SKM-1 (cell line): ENCODE measurements around the gene OR52E4.
A peak's percentile ranks its signal among the peaks of the same experiment; 100 is the strongest.

Experiments
- DNase-seq: peaks from one replicate; lab custom pipeline; 2025; ENCODE audit not compliant: unreplicated experiment; lab: John Stamatoyannopoulos, UW

OR52E4 gene

DNA sequence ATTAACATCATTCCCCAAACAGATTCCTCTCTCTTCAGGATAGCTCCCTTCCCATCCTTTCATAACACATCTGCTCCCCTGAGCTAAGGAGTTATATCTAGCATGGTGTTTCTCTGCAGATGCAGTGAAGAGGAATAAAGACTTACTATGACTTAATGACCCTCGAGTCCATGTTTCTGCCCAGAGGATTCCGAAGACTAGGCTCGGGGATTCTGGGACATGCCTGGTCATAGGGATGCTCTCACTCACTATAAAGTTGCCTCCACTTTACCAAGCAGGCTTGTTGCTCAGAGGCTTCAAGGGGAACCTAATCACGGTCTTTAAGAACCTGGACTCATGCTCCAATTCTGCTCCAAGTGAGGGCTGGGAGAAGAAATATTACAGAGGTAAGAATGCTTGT lies at the start of gene OR52E4:
Gene OR52E4, plus strand, starts transcription at position 301 of the 400 bp plus-strand sequence. CDS start 3,664 bp downstream, outside the sequence.
- DNase-seq: no peak

DNA sequence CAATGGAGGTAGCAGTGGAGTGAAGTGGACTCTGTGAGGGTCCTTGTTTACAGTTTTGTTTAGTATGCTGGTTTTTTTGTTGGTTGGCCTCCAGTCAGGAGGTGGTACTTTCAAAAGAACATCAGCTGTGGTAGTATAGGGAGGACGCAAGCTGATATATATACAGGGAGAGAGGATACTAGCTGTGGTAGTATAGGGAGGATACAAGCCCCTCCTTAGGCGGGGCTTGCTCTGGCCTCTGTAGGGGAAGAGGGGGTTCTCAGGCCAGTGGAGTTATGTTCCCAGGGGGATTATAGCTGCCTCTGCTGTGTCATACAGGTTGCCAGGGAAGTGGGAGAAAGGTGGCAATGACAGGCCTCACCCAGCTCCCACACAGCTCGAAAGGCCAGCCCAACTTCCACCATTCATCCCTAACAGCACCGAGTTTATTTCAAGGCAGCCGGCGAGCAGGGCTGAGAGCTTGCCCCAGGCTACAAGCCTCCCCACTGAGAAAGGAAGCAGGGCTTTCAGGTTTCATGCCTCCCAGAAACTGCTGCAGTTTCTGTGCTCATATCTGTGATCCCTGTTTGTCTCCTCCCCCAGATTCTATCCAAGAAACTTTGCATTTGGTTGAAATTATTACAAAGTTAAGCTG lies 49.1 kb upstream of the OR52E4 start:
- no peak for DNase-seq

DNA sequence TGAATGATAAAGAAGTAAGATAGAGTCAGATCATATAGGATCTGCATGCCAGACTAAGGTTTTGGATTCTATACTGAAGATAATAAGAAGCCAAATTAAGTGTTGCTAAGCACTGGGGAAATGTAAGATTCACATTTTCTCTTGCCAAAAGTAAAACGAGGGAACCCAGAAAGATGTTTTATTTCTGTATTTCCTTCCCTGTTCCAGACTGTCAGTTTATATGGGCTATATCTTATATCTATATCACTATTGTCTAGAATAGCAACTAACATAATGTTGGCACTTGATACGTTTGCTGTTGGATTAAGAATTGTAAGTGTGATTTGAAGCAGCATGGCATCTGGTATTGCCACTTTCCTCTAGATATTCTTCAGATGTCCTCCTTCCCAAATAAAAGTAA lies 47.0 kb upstream of the OR52E4 start:
- no peak for DNase-seq

DNA sequence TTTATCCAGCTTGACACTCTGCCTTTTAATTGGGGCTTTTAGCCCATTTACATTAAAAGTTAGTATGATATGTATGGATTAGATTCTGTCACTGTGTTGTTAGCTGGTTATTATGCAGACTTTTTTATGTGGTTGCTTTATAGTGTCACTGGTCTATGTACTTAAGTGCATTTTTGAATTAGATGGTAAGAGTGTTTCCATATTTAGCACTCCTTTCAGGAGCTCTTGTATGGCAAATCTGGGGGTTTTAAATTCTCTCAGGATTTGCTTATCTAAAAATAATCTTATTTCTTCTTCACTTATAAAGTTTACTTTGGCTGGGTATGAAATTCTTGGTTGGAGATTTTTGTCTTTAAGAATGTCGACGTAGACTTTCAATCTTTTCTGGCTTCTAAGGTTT lies 42.7 kb upstream of the OR52E4 start:
- DNase-seq: no peak

DNA sequence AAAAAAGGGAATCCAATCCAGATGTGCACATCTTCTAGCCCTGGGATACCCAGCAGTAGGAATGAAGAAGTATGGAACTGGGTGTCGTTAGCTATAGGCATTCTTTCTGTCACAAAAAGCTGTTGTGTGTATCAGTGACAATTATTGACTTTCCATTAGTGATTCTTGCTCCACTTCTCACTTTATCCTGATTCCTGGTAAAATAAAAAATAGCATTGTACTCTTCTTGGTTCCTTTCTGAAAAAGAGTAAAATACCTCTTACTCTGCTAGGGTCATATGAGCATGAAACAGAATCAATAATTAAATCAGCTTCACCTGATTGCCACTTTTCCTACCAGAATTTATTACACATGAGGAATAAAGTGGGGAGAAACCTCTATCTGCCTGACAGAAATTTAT lies 38.6 kb upstream of the OR52E4 start, which contains the start of gene OR52E6:
Gene OR52E6, minus strand, starts transcription at position 101 of the 400 bp plus-strand sequence. Its CDS starts 0 bp downstream, at position 101.
- DNase-seq: no peak

DNA sequence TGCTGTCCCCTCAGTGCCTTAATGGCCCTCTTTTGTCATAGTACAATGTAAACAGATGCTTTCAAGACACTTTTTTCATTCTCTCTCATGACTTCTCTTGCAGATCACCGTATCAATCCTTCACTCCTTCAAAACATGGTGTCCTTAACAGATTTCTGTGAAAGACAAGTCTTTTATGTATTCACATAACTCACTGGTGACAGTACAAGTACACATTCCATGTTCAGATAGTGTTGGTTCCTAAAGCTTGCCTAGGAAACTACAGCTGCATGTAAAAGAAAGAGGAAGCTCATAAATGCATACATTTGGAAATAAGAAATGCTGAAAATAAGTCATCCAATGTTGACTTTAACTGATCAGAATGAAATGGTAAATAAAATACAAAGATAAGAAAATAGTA lies 33.7 kb upstream of the OR52E4 start:
- DNase-seq: no peak

DNA sequence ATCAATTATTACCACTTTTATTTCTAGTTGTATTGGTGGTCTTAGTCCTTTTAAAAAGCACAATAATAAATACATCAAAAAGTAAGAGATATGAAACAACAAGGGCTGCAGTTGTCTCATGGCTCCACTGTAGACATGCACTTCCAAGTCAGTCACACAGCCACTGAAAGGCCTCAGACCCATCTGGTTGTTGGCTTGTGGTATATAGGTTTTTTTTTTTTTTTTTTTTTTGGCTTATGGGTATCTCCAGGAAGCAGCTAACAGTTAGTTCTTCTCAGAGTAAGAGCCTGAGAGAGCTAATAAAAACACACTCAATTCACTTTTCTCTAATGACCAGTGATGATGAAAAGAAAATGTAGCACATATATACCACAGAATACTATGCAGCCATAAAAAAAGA lies 32.7 kb upstream of the OR52E4 start:
- DNase-seq: no peak

DNA sequence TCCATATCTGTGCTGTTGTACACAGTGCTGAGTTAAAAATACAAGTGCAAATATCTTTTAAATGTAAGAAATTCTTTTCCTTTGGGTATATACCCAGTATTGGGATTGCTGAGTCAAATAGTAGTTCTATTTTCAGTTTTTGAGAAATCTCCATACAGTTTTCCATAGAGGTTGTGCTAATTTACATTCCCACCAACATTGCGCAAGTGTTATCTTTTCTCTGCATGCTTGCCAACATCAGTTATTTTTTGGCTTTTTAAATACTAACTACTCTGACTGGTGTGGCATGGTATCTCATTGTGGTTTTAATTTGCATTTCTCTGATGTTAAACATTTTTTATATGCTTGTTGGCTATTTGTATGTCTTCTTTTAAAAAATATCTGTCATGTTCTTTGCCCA lies 29.4 kb upstream of the OR52E4 start:
- DNase-seq: no peak

DNA sequence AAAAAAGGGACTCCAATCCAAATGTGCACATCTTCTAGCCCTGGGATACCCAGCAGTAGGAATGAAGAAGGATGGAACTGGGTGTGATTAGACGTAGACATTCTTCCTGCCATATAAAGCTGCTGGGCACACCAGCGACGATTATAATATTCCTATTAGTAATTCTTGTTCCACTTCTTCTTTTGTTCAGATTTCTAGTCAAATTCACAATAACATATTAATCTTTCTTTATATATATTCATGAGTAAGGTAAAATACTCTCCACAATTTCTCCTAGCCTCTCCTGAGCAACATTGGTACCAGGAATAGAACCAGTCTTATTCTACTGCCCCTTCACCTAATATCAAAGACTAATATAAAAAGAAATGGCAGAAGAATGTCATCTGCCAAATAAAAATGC lies 22.8 kb upstream of the OR52E4 start, which contains the start of gene OR52E8:
Gene OR52E8, minus strand, starts transcription at position 101 of the 400 bp plus-strand sequence. Its CDS starts 0 bp downstream, at position 101.
- no peak for DNase-seq

DNA sequence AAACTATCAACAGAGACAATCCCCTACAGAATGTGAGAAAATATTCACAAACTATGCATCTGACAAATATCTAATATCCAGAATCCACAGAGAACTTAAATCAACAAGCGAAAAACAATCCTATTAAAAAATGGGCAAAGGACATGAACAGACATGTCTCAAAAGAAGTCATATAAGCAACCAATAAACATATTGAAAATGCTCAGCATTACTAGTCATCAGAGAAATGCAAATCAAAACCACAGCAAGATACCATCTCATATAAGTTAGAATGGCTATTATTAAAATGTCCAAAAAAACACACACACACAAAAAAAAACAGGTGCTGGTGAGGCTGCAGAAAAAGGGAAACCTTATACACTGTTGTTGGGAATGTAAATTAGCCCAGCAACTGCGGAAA lies 14.6 kb upstream of the OR52E4 start:
- no peak for DNase-seq

DNA sequence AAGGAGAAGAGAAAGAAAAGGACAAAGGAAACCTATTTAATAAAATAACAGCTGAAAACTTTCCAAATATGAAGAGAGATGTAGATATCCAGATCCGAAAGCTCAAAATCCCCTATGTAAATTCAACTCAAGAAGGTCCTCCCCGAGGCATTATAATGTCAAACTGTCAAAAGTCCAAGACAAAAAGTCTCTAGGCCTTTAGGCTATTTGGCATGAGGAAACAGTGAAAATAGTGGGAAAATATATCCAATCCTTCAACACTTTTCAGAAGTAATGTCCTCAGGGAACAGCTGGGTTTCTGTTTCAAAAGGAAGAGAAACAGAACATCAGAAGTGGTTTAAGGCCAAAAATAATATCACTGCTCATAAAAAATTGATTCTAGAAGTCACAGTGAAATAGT lies 1.9 kb upstream of the OR52E4 start:
- DNase-seq: no peak

DNA sequence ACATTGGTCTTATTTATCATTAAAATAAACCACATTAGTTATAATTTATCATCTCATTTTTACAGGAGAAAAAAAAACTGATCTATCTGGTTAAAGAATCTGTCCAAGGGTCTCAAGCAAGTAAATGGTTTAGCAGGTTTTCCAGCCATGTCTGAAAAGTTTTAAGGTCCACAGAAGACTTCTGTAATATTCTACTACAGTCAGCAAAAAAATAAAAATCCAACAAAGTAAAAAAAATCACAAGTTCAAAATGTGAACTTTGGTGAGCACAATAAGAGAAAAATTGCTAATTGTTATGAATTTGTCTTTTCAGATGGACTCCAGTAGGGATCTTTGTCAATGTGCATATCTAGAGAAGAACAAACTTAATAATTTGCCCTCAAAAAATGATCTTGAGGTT lies 1.3 kb downstream of the OR52E4 start:
- DNase-seq: no peak

DNA sequence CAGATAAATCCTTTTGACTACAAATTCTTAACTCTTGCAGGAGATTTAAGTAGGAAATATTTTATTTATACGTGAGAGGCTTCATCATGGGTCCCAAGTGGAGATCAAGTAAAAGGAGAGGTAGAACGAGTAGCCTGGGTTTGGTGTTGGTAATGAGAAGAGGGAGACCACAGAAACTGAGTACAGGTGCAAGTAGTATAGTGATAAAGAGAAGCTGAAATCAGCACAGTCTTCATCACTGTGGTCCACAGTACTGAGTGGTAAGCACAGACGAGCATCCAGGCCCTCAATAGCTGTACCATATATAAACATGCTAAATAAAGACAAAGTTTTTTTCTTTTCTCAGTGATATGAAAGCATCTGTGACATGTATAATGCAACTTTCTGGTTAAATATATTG lies 6.7 kb downstream of the OR52E4 start:
- DNase-seq: no peak

DNA sequence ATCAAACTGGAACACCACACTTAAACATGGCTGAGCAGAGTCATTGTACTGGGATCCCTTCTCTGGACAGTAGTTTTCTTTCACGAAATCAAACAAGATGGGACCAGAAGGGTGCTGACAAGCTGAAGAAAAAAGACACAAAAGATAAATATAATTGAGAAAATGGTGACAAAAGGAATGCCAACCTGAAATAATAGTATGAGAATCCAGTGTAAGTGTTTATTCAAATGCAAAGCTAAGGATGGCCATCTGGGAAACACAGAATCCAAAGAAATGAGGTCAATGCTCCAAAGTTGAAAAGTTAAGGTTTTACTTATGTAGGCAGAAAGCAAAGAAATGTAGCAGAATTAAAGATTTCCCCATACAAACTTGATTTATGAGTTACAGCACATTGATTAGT lies 7.2 kb downstream of the OR52E4 start:
- no peak for DNase-seq

DNA sequence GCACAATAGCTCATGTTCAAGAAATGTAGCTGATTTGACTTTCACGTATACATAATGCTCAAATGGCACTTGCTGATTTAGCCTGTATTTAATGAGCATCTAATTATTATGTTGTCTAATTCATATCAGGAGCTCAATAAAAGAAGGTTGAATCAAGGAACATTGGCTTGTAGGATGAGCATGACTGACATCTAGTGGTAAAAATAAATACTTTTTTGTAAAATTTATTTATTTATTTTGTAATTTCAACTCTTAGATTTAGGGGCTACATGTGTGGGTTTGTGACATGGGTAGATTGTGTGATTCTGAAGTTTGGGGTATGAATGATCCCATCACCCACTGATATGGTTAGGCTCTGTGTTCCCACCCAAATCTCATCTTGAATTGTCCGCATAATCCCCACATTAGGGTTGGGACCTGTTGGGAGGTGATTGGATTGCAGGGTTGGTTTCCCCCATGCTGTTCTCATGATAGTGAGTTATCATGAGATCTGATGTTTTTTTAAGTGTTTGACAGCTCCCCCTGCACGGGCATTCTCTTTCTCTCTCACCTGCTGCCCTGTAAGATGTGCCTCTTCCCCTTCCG lies 10.9 kb downstream of the OR52E4 start:
- peak; percentile 37 for DNase-seq

DNA sequence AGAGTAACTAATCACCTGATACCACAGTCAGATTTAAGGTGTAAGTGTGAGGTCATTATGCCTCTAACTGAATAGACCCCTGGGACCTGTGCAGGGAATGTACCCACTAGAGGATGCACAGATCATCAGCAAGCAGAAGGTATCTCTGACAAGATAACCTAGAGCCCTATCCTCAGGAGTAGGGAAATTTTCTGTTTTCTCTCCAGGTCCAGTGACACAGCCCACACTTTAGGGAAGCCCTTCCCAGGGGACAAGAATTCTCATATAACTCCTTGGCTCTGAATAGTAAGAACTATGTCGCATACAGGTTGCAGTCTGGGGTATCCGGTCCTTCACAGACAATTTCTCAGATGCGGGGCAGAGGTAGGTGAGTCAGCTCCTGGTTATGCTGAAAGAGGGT lies 12.5 kb downstream of the OR52E4 start, which contains the start of gene OR52E5:
Gene OR52E5, plus strand, starts transcription at position 301 of the 400 bp plus-strand sequence. CDS start 7,569 bp downstream, outside the sequence.
- no peak for DNase-seq

DNA sequence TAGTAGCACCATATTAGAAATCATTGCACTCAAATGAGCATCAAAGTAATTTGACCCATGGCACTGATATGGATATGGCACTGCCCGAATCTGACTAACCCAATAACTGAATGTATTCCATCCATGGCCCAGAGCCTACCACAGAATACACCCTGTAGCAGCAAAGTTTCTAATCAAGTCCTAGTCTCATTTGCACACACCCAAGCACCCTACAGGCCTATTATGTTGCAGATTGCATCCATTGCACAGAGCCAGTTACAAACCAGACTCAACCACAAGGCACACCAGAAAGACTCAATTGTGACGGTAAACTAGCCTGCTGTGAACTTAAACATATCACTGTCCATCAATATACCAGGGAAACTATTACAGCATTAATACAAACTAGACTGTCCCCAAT lies 19.1 kb downstream of the OR52E4 start:
- DNase-seq: no peak

DNA sequence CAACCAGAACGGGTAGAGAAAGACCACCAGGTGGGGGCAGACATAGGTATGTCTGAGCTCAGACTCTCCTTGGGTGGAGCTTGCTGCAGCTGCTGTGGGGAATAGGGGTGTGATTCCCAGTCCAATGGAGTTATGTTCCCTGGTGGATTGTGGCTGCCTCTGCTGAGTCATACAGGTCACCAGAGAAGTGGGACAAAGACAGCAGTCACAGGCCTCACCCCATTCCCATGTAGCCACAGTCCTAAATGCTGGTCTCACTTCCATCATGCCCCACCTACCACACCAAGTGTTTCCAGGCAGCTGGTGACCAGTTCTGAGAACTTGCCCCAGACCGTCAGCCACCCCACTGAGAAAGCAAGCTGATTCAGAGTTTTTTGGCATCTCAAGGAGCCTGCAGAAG lies 30.1 kb downstream of the OR52E4 start:
- no peak for DNase-seq

DNA sequence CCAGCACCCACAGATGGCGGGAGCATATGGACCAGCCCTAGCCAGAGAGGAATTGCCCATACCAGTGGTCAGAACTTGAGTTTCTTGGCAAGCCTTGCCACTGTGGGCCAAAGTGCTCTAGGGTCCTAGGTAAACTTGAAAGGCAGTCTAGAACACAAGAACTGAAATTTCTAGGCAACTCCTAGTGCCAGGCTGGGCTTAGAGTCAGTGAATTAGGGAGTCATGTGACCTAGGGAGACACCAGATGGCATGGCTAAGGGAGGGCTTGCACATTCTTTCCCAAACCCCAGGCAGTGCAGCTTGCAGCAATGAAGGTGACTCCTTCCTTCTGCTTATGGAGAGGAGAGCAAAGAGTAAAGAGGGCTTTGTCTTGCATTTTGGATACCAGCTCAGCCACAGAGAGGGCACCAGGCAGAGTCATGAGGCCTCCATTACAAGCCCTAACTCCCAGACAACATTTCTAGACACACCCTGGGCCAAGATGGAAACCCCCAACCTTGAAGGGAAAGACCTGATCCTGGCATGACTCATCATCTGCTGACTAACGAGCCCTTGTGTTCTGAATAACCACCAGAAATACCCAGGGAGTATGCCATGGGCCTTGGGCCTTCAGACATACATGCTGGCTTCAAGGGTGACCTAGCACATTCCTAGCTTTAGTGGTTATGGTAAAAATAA lies 42.5 kb downstream of the OR52E4 start:
- DNase-seq: no peak

DNA sequence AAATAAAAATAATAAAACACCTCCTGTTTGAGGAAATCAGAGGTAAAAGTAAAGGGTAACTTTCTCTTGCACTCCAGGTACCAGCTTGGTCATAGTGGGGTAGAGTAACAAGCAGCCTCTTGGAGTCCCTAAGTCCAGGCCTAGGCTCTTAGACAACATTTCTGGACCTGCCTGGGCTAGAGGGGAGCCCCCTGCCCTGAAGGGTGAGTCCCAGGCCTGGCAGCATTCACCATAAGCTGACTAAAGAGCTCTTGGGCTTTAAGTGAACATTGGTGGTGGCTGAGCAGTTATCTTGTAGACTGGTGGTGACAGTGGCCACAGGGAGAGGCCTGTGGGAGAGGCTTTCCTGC lies 43.0 kb downstream of the OR52E4 start:
- no peak for DNase-seq

DNA sequence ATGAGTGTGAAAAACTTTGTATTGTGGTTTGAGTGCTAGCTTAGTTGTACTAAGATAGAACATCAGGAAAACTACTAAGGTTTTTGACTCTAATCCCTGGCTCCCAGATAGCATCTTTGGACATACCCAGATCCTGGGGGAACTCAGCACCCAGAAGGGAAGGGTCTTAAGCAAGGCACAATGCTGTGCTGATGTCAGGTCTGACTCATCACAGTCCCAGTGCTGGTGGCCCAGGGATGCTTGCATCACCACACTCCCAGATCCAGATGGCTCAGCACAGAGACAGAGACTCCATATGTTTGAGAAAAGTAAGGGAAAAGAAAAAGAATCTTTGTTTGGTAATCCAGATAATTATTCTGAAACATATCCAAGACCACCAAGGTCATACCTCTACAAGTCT lies 43.4 kb downstream of the OR52E4 start:
- DNase-seq: no peak

DNA sequence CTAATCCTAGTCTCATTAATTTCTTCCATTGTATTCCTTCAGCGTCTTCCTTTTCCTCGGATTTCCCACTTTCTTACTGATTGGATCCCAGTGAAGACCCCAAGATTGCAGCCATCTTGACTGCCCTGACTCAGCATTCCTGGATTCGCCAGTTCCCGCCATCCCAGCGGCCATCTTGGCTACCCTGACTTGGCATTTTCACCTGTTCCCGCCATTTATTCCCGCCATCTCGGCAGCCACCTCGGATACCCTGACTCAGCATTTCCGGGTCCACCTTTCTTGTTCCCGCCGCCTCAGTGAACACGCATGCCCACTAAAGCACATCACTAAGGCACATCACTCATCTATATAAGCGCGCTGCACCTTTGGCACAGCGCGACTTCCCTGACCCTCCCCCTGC lies 47.8 kb downstream of the OR52E4 start:
- no peak for DNase-seq
